GM12878 (cell line): ENCODE measurements around the gene NUP214. TPM values are rescaled to one million over a fixed set of nuclear protein-coding genes. Genes with fewer than 3 reads are reported as not detected.

Experiments
- ATAC-seq: fragments of 200-7000 bp; cut with Tn5 transposase; 3 replicates; pipeline ENCODE4 v1.9.1; 2020; ENCODE audit warnings: mild to moderate bottlenecking, moderate library complexity
- BruUV-seq: library from RNA; stranded (reverse); fragments of 400-500 nt; replicated peaks from 2 replicates; lab custom pipeline; 2021; lab: Mats Ljungman, UMichigan
- CTCF ChIA-PET: fragments of 300-600 bp; sonication (Branson Sonifier 250); formaldehyde crosslinking; extraction: SDS; loops from one replicate; lab custom pipeline; 2021; ENCODE audit warnings: inconsistent platforms; lab: Yijun Ruan, JAX
- POLR2A ChIA-PET: fragments of 350-600 bp; formaldehyde crosslinking; extraction: SDS; loops from one replicate; lab custom pipeline; 2021; ENCODE audit warnings: inconsistent platforms; lab: Charles Lee
- RAD21 ChIA-PET: fragments of 300-600 bp; sonication (Branson Sonifier 250); formaldehyde crosslinking; loops from one replicate; lab custom pipeline; 2023; ENCODE audit warnings: antibody characterized with exemption; ENCODE audit not compliant: unreplicated experiment; lab: Charles Lee
- SMC1A ChIA-PET: fragments of 300-600 bp; sonication (Branson Sonifier 250); formaldehyde crosslinking; loops from one replicate; lab custom pipeline; 2023; ENCODE audit not compliant: unreplicated experiment, uncharacterized antibody; lab: Charles Lee
- DNase-seq: peaks from one replicate; pipeline ENCODE4 v3.0.0-alpha.2; 2011; ENCODE audit warnings: low read depth, low spot score
- FAIRE-seq: peaks from 3 replicates; lab custom pipeline; 2011; peaks lifted over from hg19 to GRCh38; lab: Jason Lieb, UNC
- H2AFZ ChIP-seq: 2 replicates; pipeline ENCODE4 v1.6.0; 2011; ENCODE audit warnings: low read depth, low read length, control low read depth; ENCODE audit not compliant: control insufficient read depth
- H3K27ac ChIP-seq: 2 replicates; pipeline ENCODE4 v1.5.1; 2011; ENCODE audit warnings: control low read depth; ENCODE audit not compliant: control insufficient read depth, insufficient read depth
- H3K27me3 ChIP-seq, 2 experiments: replicated peaks in 1 of 2; 2 replicates each; pipeline versions ENCODE4 v1.6.0 to v1.6.1; 2011; ENCODE audit warnings: low read length in 1 of 2; ENCODE audit not compliant: control insufficient read depth in 2 of 2, insufficient read depth in 2 of 2
- H3K36me3 ChIP-seq, 2 experiments: 2 replicates each; pipeline ENCODE4 v1.5.1; 2011; ENCODE audit warnings: low read length in 1 of 2; ENCODE audit not compliant: control insufficient read depth in 2 of 2, insufficient read depth in 2 of 2
- H3K4me1 ChIP-seq: 2 replicates; pipeline ENCODE4 v1.6.1; 2011; ENCODE audit warnings: mild to moderate bottlenecking, low read length, moderate library complexity, mixed read lengths; ENCODE audit not compliant: control insufficient read depth, insufficient read depth
- H3K4me2 ChIP-seq: 2 replicates; pipeline ENCODE4 v1.6.0; 2011; ENCODE audit warnings: control low read depth; ENCODE audit not compliant: control insufficient read depth, insufficient read depth
- H3K4me3 ChIP-seq: fragments of 200-600 bp; sonication (generic); 2 replicates; pipeline ENCODE4 v1.5.1; 2016
- H3K79me2 ChIP-seq: 2 replicates; pipeline ENCODE4 v1.6.0; 2011; ENCODE audit warnings: low read length; ENCODE audit not compliant: control insufficient read depth, insufficient read depth
- H3K9ac ChIP-seq: 2 replicates; pipeline ENCODE4 v1.8.0; 2011; ENCODE audit warnings: low read length, control low read depth, mixed read lengths; ENCODE audit not compliant: control insufficient read depth, insufficient read depth
- H3K9me3 ChIP-seq: replicated peaks from 3 replicates; pipeline ENCODE4 v1.5.1; 2011; ENCODE audit warnings: mild to moderate bottlenecking, low read length; ENCODE audit not compliant: control insufficient read depth, insufficient read depth
- H4K20me1 ChIP-seq: 2 replicates; pipeline ENCODE4 v1.6.0; 2011; ENCODE audit not compliant: control insufficient read depth, insufficient read depth
- CHD1 ChIP-seq: IDR thresholded peaks from 2 replicates; pipeline ENCODE4 v1.6.1; 2012; ENCODE audit warnings: low read depth, low read length, improper control_type of control experiment
- EGR1 ChIP-seq, 2 experiments: IDR thresholded peaks; 1 replicate in 1 of 2; 2 replicates in 1 of 2; pipeline ENCODE4 v1.6.1; 2011 to 2012; ENCODE audit warnings: low read depth in 2 of 2, low read length in 2 of 2, borderline replicate concordance in 1 of 2, mild to moderate bottlenecking in 1 of 2, moderate library complexity in 1 of 2
- EP300 ChIP-seq, 2 experiments: fragments of 150-350 bp in 1 of 2; IDR thresholded peaks; 2 replicates each; pipeline ENCODE4 v1.6.1; 2011 to 2012; ENCODE audit warnings: low read depth in 2 of 2, low read length in 2 of 2, borderline replicate concordance in 1 of 2, improper control_type of control experiment in 1 of 2, inconsistent platforms in 1 of 2; ENCODE audit not compliant: control insufficient read depth in 1 of 2
- JUND ChIP-seq: IDR thresholded peaks from 2 replicates; pipeline ENCODE4 v1.6.1; 2012; ENCODE audit warnings: low read depth, mild to moderate bottlenecking, low read length, improper control_type of control experiment, moderate library complexity
- NFIC ChIP-seq: IDR thresholded peaks from 2 replicates; pipeline ENCODE4 v1.6.1; 2012; ENCODE audit warnings: low read depth, mild to moderate bottlenecking, inconsistent platforms, low read length, moderate library complexity
- NR2C2 ChIP-seq: IDR thresholded peaks from 2 replicates; pipeline ENCODE4 v1.6.1; 2011; ENCODE audit warnings: borderline replicate concordance, low read depth; ENCODE audit not compliant: control insufficient read depth, insufficient read length
- PBX3 ChIP-seq: IDR thresholded peaks from 2 replicates; pipeline ENCODE4 v1.6.1; 2011; ENCODE audit warnings: mild to moderate bottlenecking, low read depth, low read length, moderate library complexity; ENCODE audit not compliant: insufficient replicate concordance
- RBBP5 ChIP-seq: fragments of 200-600 bp; sonication (generic); conservative IDR thresholded peaks from 2 replicates; pipeline ENCODE4 v1.6.1; 2016
- RFX5 ChIP-seq: IDR thresholded peaks from 2 replicates; pipeline ENCODE4 v1.6.1; 2011; ENCODE audit warnings: low read depth, low read length, improper control_type of control experiment
- RUNX3 ChIP-seq: IDR thresholded peaks from 2 replicates; pipeline ENCODE4 v1.6.1; 2012; ENCODE audit warnings: low read length, inconsistent platforms
- SRF ChIP-seq, 2 experiments: IDR thresholded peaks; 2 replicates each; pipeline ENCODE4 v1.6.1; 2011; ENCODE audit warnings: low read depth in 2 of 2, low read length in 2 of 2, mild to moderate bottlenecking in 1 of 2, moderate library complexity in 1 of 2
- WGBS: methylation state at CpG from one replicate; pipeline ENCODE4 v1.1.6; 2016; ENCODE audit warnings: low lambda C conversion rate; ENCODE audit not compliant: insufficient replicate concordance, insufficient coverage; ENCODE audit errors: missing lambda C conversion rate; 5-methylcytosine and 5-hydroxymethylcytosine counted together
- in situ Hi-C: fragments of 300-500 bp; cut with MboI; formaldehyde crosslinking; loops from 9 replicates; pipeline ENCODE4 v1.14.3; 2018; ENCODE audit warnings: mixed read lengths
- intact Hi-C: fragments of 100-400 bp; cut with micrococcal nuclease; formaldehyde crosslinking; loops from one replicate; pipeline ENCODE4 v1.14.2; 2022; ENCODE audit not compliant: unreplicated experiment
- polyA plus RNA-seq, 11 experiments: library from polyadenylated mRNA; depleted of rRNA in 4 of 11; unstranded in 6 of 11; stranded (reverse) in 5 of 11; fragments of >200 nt; fragmentation: Nextera tagmentation in 4 of 11; fragmentation: Illumina TruSeq in 1 of 11; extraction: Ambion mirVana in 4 of 11; extraction: Trizol in 1 of 11; gene quantifications; 1 replicate in 1 of 11; 2 replicates in 10 of 11; pipeline versions ENCODE4 v1.2.1 to v1.2.3, GENCODE V29; 2011 to 2016; ENCODE audit warnings: inconsistent platforms in 2 of 11, missing spikeins in 2 of 11, low read depth in 1 of 11
- total RNA-seq, 4 experiments: library from RNA; depleted of rRNA in 3 of 4; stranded (reverse); fragments of >200 nt in 3 of 4; fragmentation: Illumina TruSeq in 1 of 4; extraction: Trizol in 1 of 4; gene quantifications; 2 replicates each; pipeline versions ENCODE4 v1.2.1 to v1.2.3, GENCODE V29; 2013 to 2021

NUP214 gene
- total and polyA plus RNA-seq, 10 of the 15 experiments (the other 5 are each of a cell fraction or from before 2014, with no cell fraction given): 11.7 to 53.8 (median 17.6) TPM

- TF ChIP-seq PBX3: no peak
- TF ChIP-seq EGR1 (IDR thresholded peaks at IDR 0.05; ENCODE audit: borderline replicate concordance in 1 of 2, low read depth in 2 of 2, low read length in 2 of 2): no peak
- no peak for TF ChIP-seq SRF (IDR thresholded peaks at IDR 0.05; ENCODE audit: low read depth in 2 of 2, low read length in 2 of 2)
- no peak for TF ChIP-seq RUNX3
Observed at GRCh38 chr9:131214876-131215275, 89.5 kb downstream of the NUP214 start (continued).

- no peak for FAIRE-seq
- Histone ChIP-seq H3K27me3 (no peaks in the 10 kb centered on the region), H2AFZ (no peak overlapping the region), H3K36me3 (peaks cover 3 to 11% of the 10 kb centered on the region in 2 experiments; a peak in 2 of 4 replicates), H3K79me2 (no peaks in the 10 kb centered on the region), H3K4me2 (no peak overlapping the region), H3K27ac (no peak overlapping the region), H3K9ac (no peak overlapping the region), H3K9me3 (peaks cover 3% of the 10 kb centered on the region; the same call in 1 of the 3 replicates), H3K4me1 (no peaks in the 10 kb centered on the region), H4K20me1 (no peaks in the 10 kb centered on the region), H3K4me3 (no peak overlapping the region)
- ChIA-PET RAD21 (no interaction called here), POLR2A (no interaction called here), SMC1A (interaction anchor here (1.4 kb wide), 1 partner anchor 18 kb away, joined by 3 read pairs; no protein-coding TSS in a partner anchor), CTCF (interaction anchor here (0.7 kb wide), 2 partner anchors 39 to 63 kb away, joined by 3 to 4 read pairs; no protein-coding TSS in a partner anchor)
- intact Hi-C loops: no loop called here
- BruUV-seq: no TSS peak
- DNase-seq: no peak
- no peak for TF ChIP-seq RFX5
- no peak for TF ChIP-seq JUND
- no peak for TF ChIP-seq EP300 (IDR thresholded peaks at IDR 0.05; ENCODE audit: borderline replicate concordance in 1 of 2, control insufficient read depth in 1 of 2, low read depth in 2 of 2, low read length in 2 of 2)
- no peak for TF ChIP-seq RBBP5
- TF ChIP-seq CHD1: no peak
- no peak for TF ChIP-seq NFIC
- no peak for TF ChIP-seq NR2C2
- no peak for TF ChIP-seq SRF (IDR thresholded peaks at IDR 0.05; ENCODE audit: low read depth in 2 of 2, low read length in 2 of 2)
- ATAC-seq: no peak
- in situ Hi-C loops: no loop called here
- 94% methylated on average over 4 of the region's 4 CpGs for WGBS
Observed at GRCh38 chr9:131216806-131217205, 91.4 kb downstream of the NUP214 start.
